H9 (cell line): ENCODE results near the gene ACAD10. TPM values are rescaled to one million over a fixed set of nuclear protein-coding genes. Genes with fewer than 3 reads are reported as not detected.

Experiments used
- DNase-seq: peaks from one replicate; pipeline ENCODE4 v3.0.0-alpha.2; 2017
- H2AFZ ChIP-seq: one replicate; pipeline ENCODE4 v1.6.1; 2013; ENCODE audit warnings: mild to moderate bottlenecking, low read length, control low read depth, moderate library complexity
- H2AK5ac ChIP-seq: 2 replicates; pipeline ENCODE4 v1.6.1; 2013; ENCODE audit warnings: low read length, control low read depth, mixed read lengths; ENCODE audit not compliant: insufficient read length
- H2BK120ac ChIP-seq: one replicate; pipeline ENCODE4 v1.6.1; 2013; ENCODE audit warnings: low read depth, mild to moderate bottlenecking, low read length, control low read depth, inconsistent platforms; ENCODE audit not compliant: poor library complexity, severe bottlenecking
- H2BK12ac ChIP-seq: 2 replicates; pipeline ENCODE4 v1.6.1; 2013; ENCODE audit warnings: low read length, control low read depth, mixed read lengths, low read depth; ENCODE audit not compliant: insufficient read length
- H2BK15ac ChIP-seq: 2 replicates; pipeline ENCODE4 v1.6.1; 2013; ENCODE audit warnings: low read depth, low read length, control low read depth
- H2BK20ac ChIP-seq: one replicate; pipeline ENCODE4 v1.6.1; 2013; ENCODE audit warnings: low read depth, mild to moderate bottlenecking, low read length, control low read depth, inconsistent platforms; ENCODE audit not compliant: poor library complexity, severe bottlenecking
- H2BK5ac ChIP-seq: 2 replicates; pipeline ENCODE4 v1.6.1; 2013; ENCODE audit warnings: low read length, control low read depth, mixed read lengths; ENCODE audit not compliant: insufficient read length
- H3K14ac ChIP-seq: 2 replicates; pipeline ENCODE4 v1.6.1; 2013; ENCODE audit warnings: low read length, control low read depth; ENCODE audit not compliant: insufficient read depth
- H3K18ac ChIP-seq: 2 replicates; pipeline ENCODE4 v1.6.1; 2013; ENCODE audit warnings: low read depth, mild to moderate bottlenecking, mixed read lengths, low read length, control low read depth; ENCODE audit not compliant: insufficient read length
- H3K23ac ChIP-seq: 2 replicates; pipeline ENCODE4 v1.6.1; 2013; ENCODE audit warnings: low read length, control low read depth, mixed read lengths, low read depth; ENCODE audit not compliant: insufficient read length
- H3K23me2 ChIP-seq: 2 replicates; pipeline ENCODE4 v1.6.1; 2013; ENCODE audit warnings: low read depth, mild to moderate bottlenecking, mixed read lengths, low read length, control low read depth; ENCODE audit not compliant: insufficient read length, poor library complexity, severe bottlenecking
- H3K27ac ChIP-seq: 2 replicates; pipeline ENCODE4 v1.5.1; 2013; ENCODE audit warnings: low read length, control low read depth, mixed read lengths, low read depth; ENCODE audit not compliant: insufficient read length
- H3K27me3 ChIP-seq: 2 replicates; pipeline ENCODE4 v1.6.1; 2013; ENCODE audit warnings: low read length, control low read depth, inconsistent platforms; ENCODE audit not compliant: insufficient read depth
- H3K4ac ChIP-seq: 2 replicates; pipeline ENCODE4 v1.6.1; 2013; ENCODE audit warnings: low read depth, mild to moderate bottlenecking, control low read depth, inconsistent platforms, low read length, moderate library complexity
- H3K4me1 ChIP-seq: 2 replicates; pipeline ENCODE4 v1.6.1; 2013; ENCODE audit warnings: low read length, control low read depth, inconsistent platforms; ENCODE audit not compliant: insufficient read depth
- H3K4me2 ChIP-seq: 2 replicates; pipeline ENCODE4 v1.6.1; 2013; ENCODE audit warnings: low read length, control low read depth, mixed read lengths; ENCODE audit not compliant: insufficient read length, insufficient read depth
- H3K56ac ChIP-seq: 2 replicates; pipeline ENCODE4 v1.6.1; 2013; ENCODE audit warnings: low read depth, mild to moderate bottlenecking, mixed read lengths, low read length, control low read depth; ENCODE audit not compliant: insufficient read length
- H3K79me1 ChIP-seq: 2 replicates; pipeline ENCODE4 v1.6.1; 2013; ENCODE audit warnings: low read depth, mild to moderate bottlenecking, moderate library complexity, low read length, control low read depth, inconsistent platforms; ENCODE audit not compliant: insufficient read depth, poor library complexity, severe bottlenecking
- H3K79me2 ChIP-seq: 2 replicates; pipeline ENCODE4 v1.6.1; 2013; ENCODE audit warnings: low read length, control low read depth, inconsistent platforms; ENCODE audit not compliant: insufficient read depth
- H3K9ac ChIP-seq: 2 replicates; pipeline ENCODE4 v1.6.1; 2013; ENCODE audit warnings: low read length, control low read depth, mixed read lengths; ENCODE audit not compliant: insufficient read length; ENCODE audit errors: extremely low read depth
- H3K9me3 ChIP-seq: one replicate; pipeline ENCODE4 v1.6.1; 2013; ENCODE audit warnings: low read depth, low read length, inconsistent platforms; ENCODE audit not compliant: control insufficient read depth
- H3T11ph ChIP-seq: one replicate; pipeline ENCODE4 v1.6.1; 2013; ENCODE audit warnings: mild to moderate bottlenecking, low read length, control low read depth, inconsistent platforms
- H4K20me1 ChIP-seq: one replicate; pipeline ENCODE4 v1.6.1; 2013; ENCODE audit not compliant: control insufficient read depth, insufficient read length, insufficient read depth
- H4K5ac ChIP-seq: 2 replicates; pipeline ENCODE4 v1.6.1; 2013; ENCODE audit warnings: low read depth, mild to moderate bottlenecking, mixed read lengths, low read length, control low read depth; ENCODE audit not compliant: insufficient read length
- H4K8ac ChIP-seq: replicated peaks from 2 replicates; pipeline ENCODE4 v1.6.1; 2013; ENCODE audit warnings: low read length, control low read depth, mixed read lengths, low read depth; ENCODE audit not compliant: insufficient read length
- H4K91ac ChIP-seq: 2 replicates; pipeline ENCODE4 v1.6.1; 2013; ENCODE audit warnings: low read depth, mild to moderate bottlenecking, moderate library complexity, mixed read lengths, low read length, control low read depth; ENCODE audit not compliant: insufficient read length
- H3K27ac Mint-ChIP-seq, 3 experiments: 2 replicates in 2 of 3; 3 replicates in 1 of 3; pipeline ENCODE4 v1.8.0; 2020 to 2021; ENCODE audit warnings: mixed read lengths in 3 of 3, mild to moderate bottlenecking in 1 of 3, moderate library complexity in 1 of 3
- H3K27me3 Mint-ChIP-seq: 2 replicates; pipeline ENCODE4 v1.8.0; 2021; ENCODE audit warnings: low read depth, mild to moderate bottlenecking, moderate library complexity, mixed read lengths
- H3K36me3 Mint-ChIP-seq, 3 experiments: 2 replicates in 2 of 3; 3 replicates in 1 of 3; pipeline ENCODE4 v1.8.0; 2020 to 2021; ENCODE audit warnings: low read depth in 3 of 3, mixed read lengths in 3 of 3; ENCODE audit not compliant: insufficient read depth in 1 of 3
- H3K4me1 Mint-ChIP-seq, 2 experiments: 2 replicates each; pipeline ENCODE4 v1.8.0; 2020; ENCODE audit warnings: mixed read lengths in 2 of 2
- H3K4me3 Mint-ChIP-seq, 2 experiments: 2 replicates in 1 of 2; 3 replicates in 1 of 2; pipeline ENCODE4 v1.8.0; 2020 to 2021; ENCODE audit warnings: mild to moderate bottlenecking in 2 of 2, mixed read lengths in 2 of 2, moderate library complexity in 1 of 2
- H3K9me3 Mint-ChIP-seq, 2 experiments: 2 replicates in 1 of 2; 3 replicates in 1 of 2; pipeline ENCODE4 v1.8.0; 2020; ENCODE audit warnings: mild to moderate bottlenecking in 2 of 2, mixed read lengths in 2 of 2, moderate library complexity in 1 of 2
- CTCF ChIP-seq: fragments of 200-600 bp; sonication (generic); conservative IDR thresholded peaks from 3 replicates; pipeline ENCODE4 v1.8.0; 2021; ENCODE audit warnings: antibody characterized with exemption, mild to moderate bottlenecking
- WGBS: extraction: QIAGEN DNeasy Blood & Tissue Kit; methylation state at CpG from one replicate; pipeline ENCODE4 v1.1.7; 2013; ENCODE audit warnings: missing lambda C conversion rate, low lambda C conversion rate, mixed read lengths; ENCODE audit not compliant: insufficient read length; ENCODE audit errors: extremely low coverage; 5-methylcytosine and 5-hydroxymethylcytosine counted together
- microRNA-seq: library from miRNA; unstranded; fragments of <30 nt; microRNA quantifications from one replicate; pipeline ENCODE4, GENCODE V29; 2020; ENCODE audit warnings: borderline microRNAs expressed
- total RNA-seq: library from RNA; stranded (reverse); gene quantifications from 2 replicates; pipeline ENCODE4 v1.2.1, GENCODE V29; 2021

ACAD10 gene
- total RNA-seq, 1 experiment from 2014 or later, result 25.7 TPM

GRCh38 chr12:111806304-111806703 is 120.5 kb downstream of the ACAD10 start:
- H3K23me2 ChIP-seq, result no peaks in the 10 kb centered on the region
- no peaks in the 10 kb centered on the region for H3K9me3 ChIP-seq
- no peak overlapping the region for H3K4me2 ChIP-seq
- no peaks in the 10 kb centered on the region for H3K4me1 Mint-ChIP-seq
- H2BK20ac ChIP-seq, result no peak overlapping the region
- H4K5ac ChIP-seq, result no peak overlapping the region
- H3K4me3 Mint-ChIP-seq, result no peak overlapping the region
- no peak overlapping the region for H2BK120ac ChIP-seq
- H2BK5ac ChIP-seq, result no peak overlapping the region
- no peak overlapping the region for H2BK15ac ChIP-seq
- no peak overlapping the region for H3K56ac ChIP-seq
- no peaks in the 10 kb centered on the region for H3K27me3 Mint-ChIP-seq
- WGBS, result no CpG with 5 or more reads among the region's 4 CpGs
- H4K91ac ChIP-seq, result no peak overlapping the region
- no peak overlapping the region for H4K8ac ChIP-seq
- H3K23ac ChIP-seq, result no peak overlapping the region
- H3K9ac ChIP-seq, result no peak overlapping the region
- no peak overlapping the region for H3K27ac ChIP-seq
- 0 out of 7 replicates have a peak overlapping the region, but pooled peaks of 1 of the 3 experiments have one; percentile 36 for H3K27ac Mint-ChIP-seq
- no peak overlapping the region for H3K14ac ChIP-seq
- no peak overlapping the region for H2AK5ac ChIP-seq
- no peak overlapping the region for H3K4ac ChIP-seq
- H3T11ph ChIP-seq, result no peak overlapping the region
- H3K18ac ChIP-seq, result no peak overlapping the region
- DNase-seq, result no peak
- H2AFZ ChIP-seq, result no peak overlapping the region
- H3K9me3 Mint-ChIP-seq, result no peaks in the 10 kb centered on the region; a peak in 1 of 5 replicates
- H3K79me1 ChIP-seq, result no peaks in the 10 kb centered on the region
- H3K27me3 ChIP-seq, result no peaks in the 10 kb centered on the region
- no peaks in the 10 kb centered on the region for H3K79me2 ChIP-seq
- no peaks in the 10 kb centered on the region for H4K20me1 ChIP-seq
- H2BK12ac ChIP-seq, result no peak overlapping the region
- peaks cover 9 to 44% (median 23%) of the 10 kb centered on the region in 3 experiments; a peak in 6 of 7 replicates for H3K36me3 Mint-ChIP-seq
- no peaks in the 10 kb centered on the region for H3K4me1 ChIP-seq
- TF ChIP-seq CTCF, result no peak

Small RNA genes lying within 50 kb of the gene (microRNA-seq; reads per million reads assigned to microRNA genes)
- not detected for gene MIR6761

Other genes starting within 250 kb of the ACAD10 start
- 70.5 and 72.9 TPM in 2 replicates for gene ATXN2, start 86.7 kb upstream of the ACAD10 start, total RNA-seq
- gene BRAP, start 97 bp upstream of the ACAD10 start, total RNA-seq, result 23.4 and 25.0 TPM in 2 replicates
- 44.0 and 50.1 TPM in 2 replicates for gene ALDH2, start 80.9 kb downstream of the ACAD10 start, total RNA-seq
- gene MAPKAPK5, start 156.2 kb downstream of the ACAD10 start, total RNA-seq, result 80.7 and 85.7 TPM in 2 replicates